GM21786 (cell line): ENCODE data around the gene PLG.
"Not testable (repeated sequence)": the region's sequence is repeated elsewhere in the genome, so short reads cannot be mapped to it uniquely, and the experiment has no call there.

Source experiments
- ATAC-seq: cut with Tn5 transposase; IDR thresholded peaks from one replicate; pipeline ENCODE4 v1.9.1; 2021; ENCODE audit not compliant: unreplicated experiment

Gene PLG

GRCh38 chr6:160701918-160702680 is at the start of gene PLG:
Gene PLG (plus strand): TSS chr6:160702244. CDS start chr6:160702305, 61 bp downstream.
- not testable (repeated sequence) for ATAC-seq

- ATAC-seq, result no peak
These were observed 42.5 kb upstream of the PLG start for GRCh38 chr6:160659562-160659961.

- no peak for ATAC-seq
These were observed 40.8 kb upstream of the PLG start for GRCh38 chr6:160661216-160661615.

- ATAC-seq, result no peak
These were observed 39.6 kb upstream of the PLG start for GRCh38 chr6:160662429-160662828.

- no peak for ATAC-seq
These were observed 39.2 kb upstream of the PLG start for GRCh38 chr6:160662842-160663241.

- ATAC-seq, result not testable (repeated sequence)
These were observed 37.8 kb upstream of the PLG start, which contains the start of gene LPA for GRCh38 chr6:160664198-160664597. Gene LPA (minus strand): TSS chr6:160664275. CDS start chr6:160664214, 61 bp downstream.

GRCh38 chr6:160667639-160668481 is 34.2 kb upstream of the PLG start:
- peak; percentile 69 for ATAC-seq

- ATAC-seq, result no peak
These were observed 33.5 kb upstream of the PLG start for GRCh38 chr6:160668589-160668988.

GRCh38 chr6:160676418-160676817 is 25.6 kb upstream of the PLG start:
- ATAC-seq, result not testable (repeated sequence)

- ATAC-seq, result no peak
These were observed 23.8 kb upstream of the PLG start for GRCh38 chr6:160678230-160678629.

- no peak for ATAC-seq
These were observed 23.2 kb upstream of the PLG start for GRCh38 chr6:160678744-160679401.

GRCh38 chr6:160679402-160679769 is 22.7 kb upstream of the PLG start:
- ATAC-seq, result no peak

- ATAC-seq, result not testable (repeated sequence)
These were observed 16.8 kb upstream of the PLG start for GRCh38 chr6:160685101-160685761.

GRCh38 chr6:160685762-160686450 is 16.1 kb upstream of the PLG start:
- ATAC-seq, result no peak

GRCh38 chr6:160690458-160690857 is 11.6 kb upstream of the PLG start:
- ATAC-seq, result no peak

GRCh38 chr6:160691617-160692016 is 10.4 kb upstream of the PLG start:
- no peak for ATAC-seq

- no peak for ATAC-seq
These were observed 9.6 kb upstream of the PLG start for GRCh38 chr6:160692369-160692959.

GRCh38 chr6:160695025-160695424 is 7.0 kb upstream of the PLG start:
- ATAC-seq, result not testable (repeated sequence)

- ATAC-seq, result not testable (repeated sequence)
These were observed 6.4 kb upstream of the PLG start for GRCh38 chr6:160695622-160696021.

- ATAC-seq, result not testable (repeated sequence)
These were observed 5.2 kb upstream of the PLG start for GRCh38 chr6:160696884-160697283.
